Ovary (tissue), 3 donors: Measurements from ENCODE around the gene CELF1.

Experiments
- POLR2A ChIP-seq: fragments of 450-650 bp; IDR thresholded peaks from one replicate; pipeline ENCODE4 v1.6.1; 2017; ENCODE audit warnings: antibody characterized with exemption, mild to moderate bottlenecking, moderate library complexity
- TF ChIP-seq, protein P1 (sequence below), 3 donors: fragments of 450-650 bp in 2 of 3; fragments of 200-600 bp in 1 of 3; IDR thresholded peaks; one replicate each; pipeline versions ENCODE4 v1.5.1 to v1.8.0; 2016 to 2022; ENCODE audit warnings: antibody characterized with exemption in 3 of 3, mild to moderate bottlenecking in 1 of 3
- donor health status: DM: no; HTN: no; CAD: no.

DNA sequence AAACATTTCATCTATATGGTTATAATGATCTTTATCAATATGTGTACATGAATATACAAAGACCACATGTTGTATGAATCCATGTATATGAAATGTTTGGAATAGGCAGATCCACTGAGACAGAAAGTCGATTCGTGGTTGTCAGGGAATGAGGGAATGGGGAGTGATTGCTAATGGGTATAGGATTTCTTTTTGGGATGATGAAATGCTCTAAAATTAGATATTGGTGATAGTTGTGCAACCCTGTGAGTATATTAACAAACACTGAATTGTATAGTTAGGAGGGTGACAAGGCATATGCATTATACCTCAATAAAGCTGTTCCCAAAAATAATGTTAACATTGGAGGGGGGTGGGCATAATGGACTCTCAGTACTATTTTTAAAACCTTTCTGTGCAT is 7.5 kb upstream of the CELF1 start:
- TF ChIP-seq, protein P1, sequence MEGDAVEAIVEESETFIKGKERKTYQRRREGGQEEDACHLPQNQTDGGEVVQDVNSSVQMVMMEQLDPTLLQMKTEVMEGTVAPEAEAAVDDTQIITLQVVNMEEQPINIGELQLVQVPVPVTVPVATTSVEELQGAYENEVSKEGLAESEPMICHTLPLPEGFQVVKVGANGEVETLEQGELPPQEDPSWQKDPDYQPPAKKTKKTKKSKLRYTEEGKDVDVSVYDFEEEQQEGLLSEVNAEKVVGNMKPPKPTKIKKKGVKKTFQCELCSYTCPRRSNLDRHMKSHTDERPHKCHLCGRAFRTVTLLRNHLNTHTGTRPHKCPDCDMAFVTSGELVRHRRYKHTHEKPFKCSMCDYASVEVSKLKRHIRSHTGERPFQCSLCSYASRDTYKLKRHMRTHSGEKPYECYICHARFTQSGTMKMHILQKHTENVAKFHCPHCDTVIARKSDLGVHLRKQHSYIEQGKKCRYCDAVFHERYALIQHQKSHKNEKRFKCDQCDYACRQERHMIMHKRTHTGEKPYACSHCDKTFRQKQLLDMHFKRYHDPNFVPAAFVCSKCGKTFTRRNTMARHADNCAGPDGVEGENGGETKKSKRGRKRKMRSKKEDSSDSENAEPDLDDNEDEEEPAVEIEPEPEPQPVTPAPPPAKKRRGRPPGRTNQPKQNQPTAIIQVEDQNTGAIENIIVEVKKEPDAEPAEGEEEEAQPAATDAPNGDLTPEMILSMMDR (IDR thresholded peaks at IDR 0.05): no peak
- TF ChIP-seq POLR2A: no peak
